Keratinocyte (primary cell): ENCODE results near the gene ADAM33. TPM values are rescaled to one million over a fixed set of nuclear protein-coding genes. Genes with fewer than 3 reads are reported as not detected.

Experiments
- DNase-seq: peaks from one replicate; pipeline ENCODE4 v3.0.0-alpha.2; 2011; ENCODE audit warnings: low read depth, missing footprints, low spot score
- FAIRE-seq: peaks from 2 replicates; lab custom pipeline; 2011; peaks lifted over from hg19 to GRCh38; lab: Jason Lieb, UNC
- H2AFZ ChIP-seq: 2 replicates; pipeline ENCODE4 v1.6.0; 2012; ENCODE audit warnings: low read length, control low read depth, inconsistent platforms; ENCODE audit not compliant: control insufficient read depth
- H3K27ac ChIP-seq: 2 replicates; pipeline ENCODE4 v1.5.1; 2011; ENCODE audit warnings: low read length; ENCODE audit not compliant: control insufficient read depth, insufficient read depth
- H3K27me3 ChIP-seq: 3 replicates; pipeline ENCODE4 v1.6.0; 2011; ENCODE audit warnings: low read length; ENCODE audit not compliant: control insufficient read depth, insufficient read depth; ENCODE audit errors: extremely low read depth
- H3K36me3 ChIP-seq, 2 experiments: 2 replicates in 1 of 2; 3 replicates in 1 of 2; pipeline ENCODE4 v1.5.1; 2011; ENCODE audit warnings: low read length in 2 of 2, mild to moderate bottlenecking in 1 of 2; ENCODE audit not compliant: control insufficient read depth in 2 of 2, insufficient read depth in 2 of 2; ENCODE audit errors: extremely low read depth in 1 of 2
- H3K4me1 ChIP-seq: 3 replicates; pipeline ENCODE4 v1.5.1; 2011; ENCODE audit warnings: low read length; ENCODE audit not compliant: control insufficient read depth, insufficient read depth; ENCODE audit errors: extremely low read depth
- H3K4me2 ChIP-seq: 3 replicates; pipeline ENCODE4 v1.6.0; 2011; ENCODE audit warnings: low read depth, low read length; ENCODE audit not compliant: control insufficient read depth, insufficient read depth; ENCODE audit errors: extremely low read depth
- H3K4me3 ChIP-seq, 3 experiments: fragments of 200-600 bp in 1 of 3; sonication (generic) in 1 of 3; 2 replicates in 2 of 3; 3 replicates in 1 of 3; pipeline ENCODE4 v1.5.1; 2011 to 2016; ENCODE audit warnings: low read length in 3 of 3, mild to moderate bottlenecking in 3 of 3, control low read depth in 2 of 3, inconsistent platforms in 1 of 3, low read depth in 1 of 3, mixed read lengths in 1 of 3, mixed run types in 1 of 3, moderate library complexity in 1 of 3; ENCODE audit not compliant: control insufficient read depth in 2 of 3, insufficient read depth in 2 of 3; ENCODE audit errors: extremely low read depth in 1 of 3
- H3K79me2 ChIP-seq: 2 replicates; pipeline ENCODE4 v1.6.0; 2012; ENCODE audit warnings: low read length; ENCODE audit not compliant: control insufficient read depth, insufficient read depth
- H3K9ac ChIP-seq: 3 replicates; pipeline ENCODE4 v1.6.0; 2011; ENCODE audit warnings: low read length; ENCODE audit not compliant: control insufficient read depth, insufficient read depth; ENCODE audit errors: extremely low read depth
- H3K9me1 ChIP-seq: 3 replicates; pipeline ENCODE4 v1.6.0; 2011; ENCODE audit warnings: low read length; ENCODE audit not compliant: control insufficient read depth, insufficient read depth; ENCODE audit errors: extremely low read depth
- H3K9me3 ChIP-seq: 2 replicates; pipeline ENCODE4 v1.5.1; 2012; ENCODE audit warnings: low read depth, low read length; ENCODE audit not compliant: control insufficient read depth
- H4K20me1 ChIP-seq: 3 replicates; pipeline ENCODE4 v1.6.0; 2011; ENCODE audit warnings: low read length; ENCODE audit not compliant: control insufficient read depth, insufficient read depth; ENCODE audit errors: extremely low read depth
- CTCF ChIP-seq, 3 experiments: IDR thresholded peaks in 1 of 3; conservative IDR thresholded peaks in 1 of 3; optimal IDR thresholded peaks in 1 of 3; 2 replicates in 2 of 3; 3 replicates in 1 of 3; pipeline versions ENCODE3 to v1.5.1; 2011; ENCODE audit warnings: low read length in 3 of 3, mild to moderate bottlenecking in 3 of 3, moderate library complexity in 2 of 3, control low read depth in 1 of 3, inconsistent platforms in 1 of 3; ENCODE audit not compliant: insufficient read depth in 2 of 3; ENCODE audit errors: extremely low read depth in 1 of 3
- EZH2 ChIP-seq: IDR thresholded peaks from one replicate; pipeline ENCODE4 v1.6.1; 2012; ENCODE audit warnings: inconsistent platforms, mild to moderate bottlenecking, low read length, moderate library complexity
- dilution Hi-C: fragments of 300-500 bp; cut with MboI; formaldehyde crosslinking; loops from one replicate; pipeline ENCODE4 v1.7.0; 2020; ENCODE audit warnings: low sequenced_read_pairs; ENCODE audit not compliant: extremely low pct_ligation_motif_present
- polyA plus RNA-seq, 5 experiments: library from polyadenylated mRNA; depleted of rRNA in 3 of 5; stranded (reverse) in 3 of 5; stranded (forward) in 1 of 5; unstranded in 1 of 5; fragments of >200 nt; gene quantifications; 1 replicate in 1 of 5; 2 replicates in 3 of 5; 3 replicates in 1 of 5; pipeline versions ENCODE4 v1.2.1 to v1.2.3, GENCODE V29; 2011 to 2012; ENCODE audit warnings: missing spikeins in 2 of 5, low read depth in 1 of 5, low replicate concordance in 1 of 5

Gene ADAM33
- polyA plus RNA-seq, 1 donor (not counting 4 experiments of a cell fraction or from before 2014, with no cell fraction given), result not detected

DNA sequence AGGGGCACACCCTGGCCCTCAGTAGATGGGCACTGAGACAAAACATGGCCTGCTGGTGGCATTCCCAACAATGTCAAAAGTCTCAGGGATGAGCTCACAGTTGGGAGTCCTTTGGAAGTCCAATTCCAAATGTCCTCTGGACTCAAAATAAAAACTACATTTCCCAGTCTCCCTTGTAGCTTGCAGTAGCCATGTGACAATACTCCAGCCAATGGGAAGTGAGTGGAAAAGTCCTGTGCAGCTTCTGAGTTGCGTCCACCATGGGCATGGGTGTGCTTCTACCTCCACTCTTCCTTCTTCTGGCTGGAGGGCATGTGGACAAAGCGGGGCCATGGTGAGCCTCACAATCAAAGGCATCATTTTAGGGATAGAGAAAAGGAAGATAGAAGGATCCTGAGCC lies 5.8 kb upstream of the ADAM33 start:
- FAIRE-seq (peak; percentile 60), DNase-seq (no peak)
- H3K79me2 ChIP-seq, result no peaks in the 10 kb centered on the region
- no peak overlapping the region for H3K4me2 ChIP-seq
- no peak overlapping the region for H3K4me3 ChIP-seq
- no peak overlapping the region for H3K9ac ChIP-seq
- H3K36me3 ChIP-seq, result no peaks in the 10 kb centered on the region
- H3K4me1 ChIP-seq, result no peaks in the 10 kb centered on the region
- H3K27ac ChIP-seq, result no peak overlapping the region
- peaks cover 11% of the 10 kb centered on the region for H3K27me3 ChIP-seq
- no peaks in the 10 kb centered on the region for H3K9me3 ChIP-seq
- no peaks in the 10 kb centered on the region for H3K9me1 ChIP-seq
- H2AFZ ChIP-seq, result no peak overlapping the region
- TF ChIP-seq CTCF (optimal IDR thresholded peaks at IDR 0.05 in 1 of 3, IDR thresholded peaks at IDR 0.05 in 1 of 3, conservative IDR thresholded peaks at IDR 0.05 in 1 of 3; ENCODE audit: extremely low read depth in 1 of 3, insufficient read depth in 2 of 3, low read length in 3 of 3) (no peak), EZH2 (no peak)
- H4K20me1 ChIP-seq, result no peaks in the 10 kb centered on the region
- dilution Hi-C loops, result no loop called here

- no peak for TF ChIP-seq CTCF (optimal IDR thresholded peaks at IDR 0.05 in 1 of 3, IDR thresholded peaks at IDR 0.05 in 1 of 3, conservative IDR thresholded peaks at IDR 0.05 in 1 of 3; ENCODE audit: extremely low read depth in 1 of 3, insufficient read depth in 2 of 3, low read length in 3 of 3)
- TF ChIP-seq EZH2, result no peak
- dilution Hi-C loops, result no loop called here
- Histone ChIP-seq H4K20me1 (no peaks in the 10 kb centered on the region), H3K4me2 (no peak overlapping the region), H2AFZ (no peak overlapping the region), H3K27me3 (peaks cover 18% of the 10 kb centered on the region), H3K27ac (no peak overlapping the region), H3K4me3 (no peak overlapping the region), H3K9me1 (no peaks in the 10 kb centered on the region), H3K9me3 (no peaks in the 10 kb centered on the region), H3K36me3 (no peaks in the 10 kb centered on the region), H3K4me1 (no peaks in the 10 kb centered on the region), H3K9ac (no peak overlapping the region), H3K79me2 (no peaks in the 10 kb centered on the region)
- FAIRE-seq (no peak), DNase-seq (no peak)
Measured at GRCh38 chr20:3686867-3687321, 5.1 kb upstream of the ADAM33 start.
